ENCODE results near the gene IRF2BPL.

- TF ChIP-seq, protein P1, sequence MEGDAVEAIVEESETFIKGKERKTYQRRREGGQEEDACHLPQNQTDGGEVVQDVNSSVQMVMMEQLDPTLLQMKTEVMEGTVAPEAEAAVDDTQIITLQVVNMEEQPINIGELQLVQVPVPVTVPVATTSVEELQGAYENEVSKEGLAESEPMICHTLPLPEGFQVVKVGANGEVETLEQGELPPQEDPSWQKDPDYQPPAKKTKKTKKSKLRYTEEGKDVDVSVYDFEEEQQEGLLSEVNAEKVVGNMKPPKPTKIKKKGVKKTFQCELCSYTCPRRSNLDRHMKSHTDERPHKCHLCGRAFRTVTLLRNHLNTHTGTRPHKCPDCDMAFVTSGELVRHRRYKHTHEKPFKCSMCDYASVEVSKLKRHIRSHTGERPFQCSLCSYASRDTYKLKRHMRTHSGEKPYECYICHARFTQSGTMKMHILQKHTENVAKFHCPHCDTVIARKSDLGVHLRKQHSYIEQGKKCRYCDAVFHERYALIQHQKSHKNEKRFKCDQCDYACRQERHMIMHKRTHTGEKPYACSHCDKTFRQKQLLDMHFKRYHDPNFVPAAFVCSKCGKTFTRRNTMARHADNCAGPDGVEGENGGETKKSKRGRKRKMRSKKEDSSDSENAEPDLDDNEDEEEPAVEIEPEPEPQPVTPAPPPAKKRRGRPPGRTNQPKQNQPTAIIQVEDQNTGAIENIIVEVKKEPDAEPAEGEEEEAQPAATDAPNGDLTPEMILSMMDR (IDR thresholded peaks at IDR 0.05), result no peak
- TF ChIP-seq POLR2A (IDR thresholded peaks at IDR 0.05), result no peak
Measured at GRCh38 chr14:77007183-77007974, 21.1 kb downstream of the IRF2BPL start.
